GM23248 (cell line): Measurements from ENCODE around the gene BAMBI. TPM values are rescaled to one million over a fixed set of nuclear protein-coding genes. Genes with fewer than 3 reads are reported as not detected.

Source experiments
- DNase-seq: peaks from one replicate; pipeline ENCODE4 v3.0.0-alpha.2; 2015
- H2AFZ ChIP-seq: fragments of 200-600 bp; sonication (generic); 2 replicates; pipeline ENCODE4 v1.6.1; 2016; ENCODE audit warnings: antibody characterized with exemption
- H3F3A ChIP-seq: fragments of 200-600 bp; sonication (generic); 2 replicates; pipeline ENCODE4 v1.6.1; 2016; ENCODE audit warnings: mild to moderate bottlenecking, antibody characterized with exemption, mixed run types; ENCODE audit not compliant: insufficient read depth
- H3K27ac ChIP-seq: fragments of 200-600 bp; sonication (generic); 2 replicates; pipeline ENCODE4 v1.5.1; 2016; ENCODE audit warnings: mild to moderate bottlenecking
- H3K27me3 ChIP-seq: fragments of 200-600 bp; sonication (generic); replicated peaks from 2 replicates; pipeline ENCODE4 v1.6.1; 2016; ENCODE audit warnings: mild to moderate bottlenecking; ENCODE audit not compliant: insufficient read depth
- H3K36me3 ChIP-seq: fragments of 200-600 bp; sonication (generic); 2 replicates; pipeline ENCODE4 v1.6.1; 2016; ENCODE audit warnings: low read depth, mild to moderate bottlenecking
- H3K4me1 ChIP-seq: fragments of 200-600 bp; sonication (generic); 2 replicates; pipeline ENCODE4 v1.6.1; 2016; ENCODE audit warnings: mild to moderate bottlenecking; ENCODE audit not compliant: insufficient read depth
- H3K4me2 ChIP-seq: fragments of 200-600 bp; sonication (generic); one replicate; pipeline ENCODE4 v1.6.1; 2016; ENCODE audit warnings: mild to moderate bottlenecking; ENCODE audit not compliant: unreplicated experiment
- H3K4me3 ChIP-seq: fragments of 200-600 bp; sonication (generic); 2 replicates; pipeline ENCODE4 v1.5.1; 2016; ENCODE audit warnings: mild to moderate bottlenecking
- H3K79me2 ChIP-seq: fragments of 200-600 bp; sonication (generic); 2 replicates; pipeline ENCODE4 v1.6.1; 2016; ENCODE audit warnings: mild to moderate bottlenecking; ENCODE audit not compliant: insufficient read depth
- H3K9ac ChIP-seq: fragments of 200-600 bp; sonication (generic); 2 replicates; pipeline ENCODE4 v1.6.1; 2016; ENCODE audit warnings: mild to moderate bottlenecking
- H3K9me2 ChIP-seq: fragments of 200-600 bp; sonication (generic); 2 replicates; pipeline ENCODE4 v1.6.1; 2016; ENCODE audit warnings: mixed run types, mild to moderate bottlenecking, moderate library complexity; ENCODE audit not compliant: insufficient read depth
- H3K9me3 ChIP-seq: fragments of 200-600 bp; sonication (generic); one replicate; pipeline ENCODE4 v1.6.1; 2017; ENCODE audit warnings: low read depth
- H4K20me1 ChIP-seq: fragments of 200-600 bp; sonication (generic); 2 replicates; pipeline ENCODE4 v1.6.0; 2016; ENCODE audit not compliant: insufficient read depth
- EZH2 ChIP-seq: fragments of 200-600 bp; sonication (generic); IDR thresholded peaks from 2 replicates; pipeline ENCODE4 v1.6.1; 2018; ENCODE audit warnings: antibody characterized with exemption, mild to moderate bottlenecking; ENCODE audit not compliant: insufficient read depth, poor library complexity, severe bottlenecking
- EZH2phosphoT487 ChIP-seq: fragments of 200-600 bp; sonication (generic); IDR thresholded peaks from 2 replicates; pipeline ENCODE4 v1.6.1; 2018; ENCODE audit warnings: antibody characterized with exemption, moderate library complexity, mild to moderate bottlenecking, low read depth; ENCODE audit not compliant: insufficient read depth
- WGBS, 2 experiments: methylation state at CpG; one replicate each; pipeline ENCODE4 v1.1.6; 2015 to 2017; ENCODE audit warnings: low lambda C conversion rate in 2 of 2, low coverage in 1 of 2; ENCODE audit errors: missing lambda C conversion rate in 2 of 2; 5-methylcytosine and 5-hydroxymethylcytosine counted together
- in situ Hi-C: fragments of 300-500 bp; cut with MboI; formaldehyde crosslinking; loops from 2 replicates; pipeline ENCODE4 v1.15.0; 2020
- polyA plus RNA-seq: library from polyadenylated mRNA; unstranded; fragments of >200 nt; fragmentation: Nextera tagmentation; extraction: Ambion mirVana; gene quantifications from 2 replicates; pipeline ENCODE4 v1.2.1, GENCODE V29; 2016
- total RNA-seq: library from RNA; depleted of rRNA; stranded (reverse); fragments of >200 nt; shearing (Covaris generic); gene quantifications from 2 replicates; pipeline ENCODE4 v1.2.3, GENCODE V29; 2014

The BAMBI gene
- total and polyA plus RNA-seq, 2 experiments from 2014 or later, result 0.85 to 1.8 TPM

DNA sequence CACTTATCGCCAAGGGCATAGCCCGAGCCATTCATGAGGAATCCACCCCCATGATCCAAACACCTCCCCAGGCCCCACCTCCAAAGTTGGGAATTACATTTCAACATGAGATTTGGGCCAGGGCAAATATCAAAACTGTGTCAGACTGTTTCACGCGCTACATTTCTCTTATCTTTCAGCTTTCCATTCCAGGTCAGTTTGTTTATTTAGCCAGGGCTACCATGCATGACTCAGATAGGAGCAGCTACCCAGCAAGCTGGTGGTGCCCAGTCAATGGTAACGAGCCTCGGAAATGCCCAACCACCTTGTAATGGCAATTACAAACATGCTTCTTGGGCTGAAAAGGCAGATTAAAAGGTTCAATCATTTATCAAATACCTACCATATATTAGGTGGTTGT is 43.6 kb upstream of the BAMBI start:
- Histone ChIP-seq H3K27ac (no peak overlapping the region), H3K4me2 (no peak overlapping the region), H3K36me3 (no peaks in the 10 kb centered on the region), H2AFZ (no peak overlapping the region), H3K9me3 (no peaks in the 10 kb centered on the region), H3K4me3 (no peak overlapping the region), H3K4me1 (no peaks in the 10 kb centered on the region), H3K27me3 (peaks cover 19% of the 10 kb centered on the region), H3F3A (no peaks in the 10 kb centered on the region), H3K9me2 (no peaks in the 10 kb centered on the region), H3K79me2 (no peaks in the 10 kb centered on the region), H3K9ac (no peak overlapping the region), H4K20me1 (no peaks in the 10 kb centered on the region)
- in situ Hi-C loops, result no loop called here
- 76 to 82% methylated on average over 6 of the region's 6 CpGs for WGBS, 2 experiments
- no peak for DNase-seq
- TF ChIP-seq EZH2phosphoT487 (no peak), EZH2 (no peak)

GRCh38 chr10:28637346-28637745 is 40.0 kb upstream of the BAMBI start:
- in situ Hi-C loops, result no loop called here
- H3K4me1 ChIP-seq, result no peaks in the 10 kb centered on the region

DNA sequence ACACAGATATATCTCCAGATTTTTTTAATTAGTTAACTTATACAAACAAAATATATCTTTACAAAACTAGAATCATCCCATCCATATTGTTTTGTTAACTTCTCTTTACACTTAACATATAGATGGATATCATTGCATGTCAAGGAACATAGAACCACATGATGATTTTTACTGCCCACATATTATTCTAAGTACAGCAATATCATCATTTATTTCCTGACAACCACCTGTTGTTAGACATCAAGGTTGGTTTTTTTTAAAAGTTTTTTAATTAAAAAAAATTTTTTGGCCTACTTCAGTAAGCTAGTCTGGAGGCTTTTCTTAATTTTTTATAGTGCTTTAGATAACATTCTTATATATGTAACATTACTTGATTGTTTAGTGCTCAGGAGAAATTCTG is 38.9 kb upstream of the BAMBI start:
- Histone ChIP-seq H3K9me2 (no peaks in the 10 kb centered on the region), H3K36me3 (no peaks in the 10 kb centered on the region), H3K4me3 (no peak overlapping the region), H4K20me1 (no peaks in the 10 kb centered on the region), H3K9ac (no peak overlapping the region), H3K4me1 (no peaks in the 10 kb centered on the region), H3K4me2 (no peak overlapping the region), H2AFZ (no peak overlapping the region), H3K79me2 (no peaks in the 10 kb centered on the region), H3F3A (no peaks in the 10 kb centered on the region), H3K27me3 (no peaks in the 10 kb centered on the region), H3K27ac (no peak overlapping the region), H3K9me3 (no peaks in the 10 kb centered on the region)
- no peak for DNase-seq
- in situ Hi-C loops, result no loop called here
- TF ChIP-seq EZH2, result no peak
- TF ChIP-seq EZH2phosphoT487, result no peak

More at GRCh38 chr10:28637346-28637745, 40.0 kb upstream of the BAMBI start:
- Histone ChIP-seq H3K27me3 (no peaks in the 10 kb centered on the region), H3K4me3 (no peak overlapping the region), H3K4me2 (no peak overlapping the region), H3K9me2 (no peaks in the 10 kb centered on the region), H3K79me2 (no peaks in the 10 kb centered on the region), H3K9me3 (no peaks in the 10 kb centered on the region), H3F3A (no peaks in the 10 kb centered on the region), H4K20me1 (no peaks in the 10 kb centered on the region), H2AFZ (no peak overlapping the region), H3K9ac (no peak overlapping the region), H3K36me3 (no peaks in the 10 kb centered on the region), H3K27ac (no peak overlapping the region)
- TF ChIP-seq EZH2, result no peak
- TF ChIP-seq EZH2phosphoT487, result no peak
- WGBS, 2 experiments, result 36 to 38% methylated on average over 5 of the region's 5 CpGs
- DNase-seq, result no peak

GRCh38 chr10:28640551-28640950 is 36.8 kb upstream of the BAMBI start:
- WGBS, 2 experiments, result 12 to 14% methylated on average over 2 of the region's 2 CpGs
- Histone ChIP-seq H3K27ac (no peak overlapping the region), H3K9me2 (no peaks in the 10 kb centered on the region), H3K79me2 (no peaks in the 10 kb centered on the region), H3K9ac (no peak overlapping the region), H2AFZ (no peak overlapping the region), H3K4me2 (no peak overlapping the region), H3K4me1 (no peaks in the 10 kb centered on the region), H3F3A (no peaks in the 10 kb centered on the region), H3K36me3 (no peaks in the 10 kb centered on the region), H3K9me3 (no peaks in the 10 kb centered on the region), H3K27me3 (no peaks in the 10 kb centered on the region), H4K20me1 (no peaks in the 10 kb centered on the region), H3K4me3 (no peak overlapping the region)
- in situ Hi-C loops, result no loop called here
- no peak for TF ChIP-seq EZH2phosphoT487
- no peak for TF ChIP-seq EZH2
- DNase-seq, result no peak

- no peaks in the 10 kb centered on the region for H3K79me2 ChIP-seq
- H3K36me3 ChIP-seq, result no peaks in the 10 kb centered on the region
- no peaks in the 10 kb centered on the region for H3K9me3 ChIP-seq
- no peaks in the 10 kb centered on the region for H4K20me1 ChIP-seq
- H3K4me1 ChIP-seq, result no peaks in the 10 kb centered on the region
- no peaks in the 10 kb centered on the region for H3F3A ChIP-seq
- no peak for DNase-seq
- H3K9me2 ChIP-seq, result no peaks in the 10 kb centered on the region
- no peak overlapping the region for H3K27ac ChIP-seq
- no peak overlapping the region for H3K9ac ChIP-seq
- 0 out of 2 replicates have a peak, but pooled peaks cover 3% of the 10 kb centered on the region for H3K27me3 ChIP-seq
- 18 to 19% methylated on average over 5 of the region's 5 CpGs for WGBS, 2 experiments
- H3K4me2 ChIP-seq, result no peak overlapping the region
- H3K4me3 ChIP-seq, result no peak overlapping the region
- no peak overlapping the region for H2AFZ ChIP-seq
- in situ Hi-C loops, result no loop called here
- TF ChIP-seq EZH2phosphoT487 (no peak), EZH2 (no peak)
Measured at GRCh38 chr10:28644647-28645046, 32.7 kb upstream of the BAMBI start.
